GM23338 (cell line): ENCODE results near the gene CWH43. TPM values are rescaled to one million over a fixed set of nuclear protein-coding genes. Genes with fewer than 3 reads are reported as not detected.
"Not testable (repeated sequence)": the region's sequence is repeated elsewhere in the genome, so short reads cannot be mapped to it uniquely, and the experiment has no call there.

Source experiments
- ATAC-seq: fragments of 200-7000 bp; cut with Tn5 transposase; 3 replicates; pipeline ENCODE4 v1.9.1; 2020
- DNase-seq: peaks from one replicate; pipeline ENCODE4 v3.0.0-alpha.2; 2015; ENCODE audit warnings: low spot score
- H2AFZ ChIP-seq: fragments of 200-600 bp; sonication (generic); 2 replicates; pipeline ENCODE4 v1.8.0; 2016; ENCODE audit warnings: antibody characterized with exemption, mild to moderate bottlenecking, moderate library complexity
- H3F3A ChIP-seq: fragments of 200-600 bp; sonication (generic); replicated peaks from 2 replicates; pipeline ENCODE4 v1.8.0; 2017; ENCODE audit warnings: antibody characterized with exemption, mixed run types, low read depth
- H3K27ac ChIP-seq: fragments of 200-600 bp; sonication (generic); 2 replicates; pipeline ENCODE4 v1.6.1; 2016; ENCODE audit warnings: low read depth
- H3K27me3 ChIP-seq: fragments of 200-600 bp; sonication (generic); 2 replicates; pipeline ENCODE4 v1.8.0; 2016; ENCODE audit warnings: mild to moderate bottlenecking, mixed run types, moderate library complexity; ENCODE audit not compliant: insufficient read depth
- H3K36me3 ChIP-seq: fragments of 200-600 bp; sonication (generic); 2 replicates; pipeline ENCODE4 v1.8.0; 2016; ENCODE audit warnings: mild to moderate bottlenecking; ENCODE audit not compliant: insufficient read depth
- H3K4me1 ChIP-seq: fragments of 200-600 bp; sonication (generic); 2 replicates; pipeline ENCODE4 v1.8.0; 2016; ENCODE audit warnings: mild to moderate bottlenecking, moderate library complexity; ENCODE audit not compliant: insufficient read depth
- H3K4me2 ChIP-seq: fragments of 200-600 bp; sonication (generic); 2 replicates; pipeline ENCODE4 v1.7.1; 2017; ENCODE audit warnings: mixed run types
- H3K4me3 ChIP-seq: fragments of 200-600 bp; sonication (generic); 2 replicates; pipeline ENCODE4 v1.6.1; 2016; ENCODE audit warnings: mixed run types
- H3K79me2 ChIP-seq: fragments of 200-600 bp; sonication (generic); replicated peaks from 2 replicates; pipeline ENCODE4 v1.8.0; 2017; ENCODE audit warnings: mild to moderate bottlenecking; ENCODE audit not compliant: insufficient read depth
- H3K9me2 ChIP-seq: fragments of 200-600 bp; sonication (generic); 2 replicates; pipeline ENCODE4 v1.8.0; 2017; ENCODE audit not compliant: insufficient read depth
- H4K20me1 ChIP-seq: fragments of 200-600 bp; sonication (generic); replicated peaks from 2 replicates; pipeline ENCODE4 v1.8.0; 2017; ENCODE audit warnings: mild to moderate bottlenecking; ENCODE audit not compliant: insufficient read depth
- H3K27ac Mint-ChIP-seq: 2 replicates; pipeline ENCODE4 v1.8.0; 2020; ENCODE audit warnings: inconsistent platforms, mild to moderate bottlenecking, moderate library complexity, mixed read lengths
- H3K27me3 Mint-ChIP-seq: 3 replicates; pipeline ENCODE4 v1.8.0; 2022; ENCODE audit warnings: low read depth, mild to moderate bottlenecking, moderate library complexity, mixed read lengths, inconsistent platforms; ENCODE audit not compliant: insufficient read depth, poor library complexity
- H3K36me3 Mint-ChIP-seq: 3 replicates; pipeline ENCODE4 v1.8.0; 2021; ENCODE audit warnings: low read depth, mild to moderate bottlenecking, inconsistent platforms, moderate library complexity, mixed read lengths
- H3K4me1 Mint-ChIP-seq: 3 replicates; pipeline ENCODE4 v1.8.0; 2020; ENCODE audit warnings: mild to moderate bottlenecking, inconsistent platforms, mixed read lengths
- H3K4me3 Mint-ChIP-seq: 3 replicates; pipeline ENCODE4 v1.8.0; 2021; ENCODE audit warnings: moderate library complexity, mild to moderate bottlenecking, inconsistent platforms, mixed read lengths
- H3K9me3 Mint-ChIP-seq: 3 replicates; pipeline ENCODE4 v1.8.0; 2020; ENCODE audit warnings: moderate library complexity, mild to moderate bottlenecking, inconsistent platforms, mixed read lengths
- polyA plus RNA-seq: library from polyadenylated mRNA; unstranded; fragments of >200 nt; fragmentation: Nextera tagmentation; extraction: Ambion mirVana; gene quantifications from 2 replicates; pipeline ENCODE4 v1.2.1, GENCODE V29; 2016
- total RNA-seq: library from RNA; depleted of rRNA; stranded (reverse); fragments of >200 nt; shearing (Covaris generic); gene quantifications from 2 replicates; pipeline ENCODE4 v1.2.3, GENCODE V29; 2014

The CWH43 gene
- total and polyA plus RNA-seq, 2 experiments from 2014 or later, result not detected

- H3K4me2 ChIP-seq, H3K4me1 Mint-ChIP-seq: not testable (repeated sequence)
Observed at GRCh38 chr4:49096627-49097026, 110.6 kb downstream of the CWH43 start.

GRCh38 chr4:49097071-49097470, 111.0 kb downstream of the CWH43 start:
- H3F3A ChIP-seq, H3K27ac ChIP-seq, H3K79me2 ChIP-seq, H3K4me2 ChIP-seq, H3K27me3 ChIP-seq, H3K36me3 ChIP-seq, DNase-seq, H3K4me3 ChIP-seq, H3K4me3 Mint-ChIP-seq, H3K27ac Mint-ChIP-seq, H2AFZ ChIP-seq, H3K4me1 ChIP-seq, H4K20me1 ChIP-seq, H3K4me1 Mint-ChIP-seq, ATAC-seq, H3K9me2 ChIP-seq: not testable (repeated sequence)
- peaks cover 64% of the 10 kb centered on the region for H3K36me3 Mint-ChIP-seq
- H3K9me3 Mint-ChIP-seq, result peaks cover 77% of the 10 kb centered on the region
- H3K27me3 Mint-ChIP-seq, result peaks cover 57% of the 10 kb centered on the region

More at GRCh38 chr4:49096627-49097026, 110.6 kb downstream of the CWH43 start:
- Mint-ChIP-seq H3K27me3 (peaks cover 62% of the 10 kb centered on the region), H3K9me3 (peaks cover 81% of the 10 kb centered on the region), H3K36me3 (peaks cover 69% of the 10 kb centered on the region)
- H4K20me1 ChIP-seq, H3K27ac ChIP-seq, H3K4me3 Mint-ChIP-seq, H2AFZ ChIP-seq, H3K4me1 ChIP-seq, H3K27me3 ChIP-seq, DNase-seq, H3K9me2 ChIP-seq, H3K4me3 ChIP-seq, H3K27ac Mint-ChIP-seq, H3F3A ChIP-seq, H3K79me2 ChIP-seq, H3K36me3 ChIP-seq: not testable (repeated sequence)
- peak; percentile 46; the same call in 2 of the 3 replicates for ATAC-seq

GRCh38 chr4:49097505-49097904, 111.4 kb downstream of the CWH43 start:
- not testable (repeated sequence) for H3K9me2 ChIP-seq, DNase-seq, H3K27ac ChIP-seq, H3K4me2 ChIP-seq, H3K27me3 ChIP-seq, H3K27ac Mint-ChIP-seq, ATAC-seq, H3K36me3 ChIP-seq, H3K79me2 ChIP-seq, H2AFZ ChIP-seq, H3F3A ChIP-seq, H3K4me1 ChIP-seq, H3K4me1 Mint-ChIP-seq, H3K4me3 Mint-ChIP-seq, H4K20me1 ChIP-seq
- peaks cover 77% of the 10 kb centered on the region for H3K9me3 Mint-ChIP-seq
- peaks cover 57% of the 10 kb centered on the region for H3K27me3 Mint-ChIP-seq
- H3K36me3 Mint-ChIP-seq, result peaks cover 64% of the 10 kb centered on the region
- 0 out of 2 replicates have a peak overlapping the region, but pooled peaks have one; percentile 11 for H3K4me3 ChIP-seq

GRCh38 chr4:49098034-49098759, 112.1 kb downstream of the CWH43 start:
- H3K4me2 ChIP-seq, DNase-seq, H3K9me2 ChIP-seq, H3K79me2 ChIP-seq, H3K27ac Mint-ChIP-seq, H3K4me1 ChIP-seq, H3K4me3 Mint-ChIP-seq, ATAC-seq, H2AFZ ChIP-seq, H3K36me3 ChIP-seq, H3K27me3 ChIP-seq, H4K20me1 ChIP-seq, H3K27ac ChIP-seq, H3K4me1 Mint-ChIP-seq: not testable (repeated sequence)
- H3K4me3 ChIP-seq, result peak overlapping the region; percentile 23; the same call in 1 of the 2 replicates
- Mint-ChIP-seq H3K27me3 (peaks cover 59% of the 10 kb centered on the region), H3K36me3 (peaks cover 66% of the 10 kb centered on the region), H3K9me3 (peaks cover 77% of the 10 kb centered on the region)
- H3F3A ChIP-seq, result peaks cover 12% of the 10 kb centered on the region

- H3K4me2 ChIP-seq, H3K4me1 ChIP-seq: not testable (repeated sequence)
- peaks cover 70% of the 10 kb centered on the region for H3K27me3 Mint-ChIP-seq
Observed at GRCh38 chr4:49099831-49100444, 113.9 kb downstream of the CWH43 start.

GRCh38 chr4:49102344-49102898, 116.3 kb downstream of the CWH43 start:
- ATAC-seq, result peak; percentile 26; the same call in 1 of the 3 replicates
- H3K27me3 ChIP-seq, H3K4me2 ChIP-seq, H3K4me3 Mint-ChIP-seq, DNase-seq, H4K20me1 ChIP-seq, H3K27ac Mint-ChIP-seq, H3K4me1 Mint-ChIP-seq, H3K79me2 ChIP-seq, H3K27ac ChIP-seq, H3K4me1 ChIP-seq, H3K9me2 ChIP-seq, H2AFZ ChIP-seq, H3K36me3 ChIP-seq: not testable (repeated sequence)
- Mint-ChIP-seq H3K27me3 (peaks cover 75% of the 10 kb centered on the region), H3K9me3 (peaks cover 95% of the 10 kb centered on the region), H3K36me3 (peaks cover 85% of the 10 kb centered on the region)
- peaks cover 32% of the 10 kb centered on the region for H3F3A ChIP-seq
- peak overlapping the region; percentile 21; the same call in 1 of the 2 replicates for H3K4me3 ChIP-seq

More at GRCh38 chr4:49099831-49100444, 113.9 kb downstream of the CWH43 start:
- H3K79me2 ChIP-seq, H3K9me2 ChIP-seq, DNase-seq, H3K4me3 Mint-ChIP-seq, H3K36me3 ChIP-seq, ATAC-seq, H3K4me3 ChIP-seq, H3K27ac ChIP-seq, H4K20me1 ChIP-seq, H3K4me1 Mint-ChIP-seq, H3K27ac Mint-ChIP-seq, H2AFZ ChIP-seq, H3K27me3 ChIP-seq: not testable (repeated sequence)
- Mint-ChIP-seq H3K9me3 (peaks cover 87% of the 10 kb centered on the region), H3K36me3 (peaks cover 80% of the 10 kb centered on the region)
- peaks cover 26% of the 10 kb centered on the region for H3F3A ChIP-seq
